ENCODE data around the gene ACTN2.

- TF ChIP-seq CTCF (conservative IDR thresholded peaks at IDR 0.05; ENCODE audit: low read length) (peak; percentile 38), EZH2phosphoT487 (IDR thresholded peaks at IDR 0.05; ENCODE audit: borderline replicate concordance) (no peak)
These were observed 62.1 kb downstream of the ACTN2 start for GRCh38 chr1:236748268-236748870.

All from Loucy (cell line).